HG02642 (cell line): ENCODE data around the gene MS4A5.
A peak's percentile ranks its signal among the peaks of the same experiment; 100 is the strongest.
"Not testable (repeated sequence)": the region's sequence is repeated elsewhere in the genome, so short reads cannot be mapped to it uniquely, and the experiment has no call there.

Experiments used
- ATAC-seq: cut with Tn5 transposase; IDR thresholded peaks from one replicate; pipeline ENCODE4 v1.9.1; 2021; ENCODE audit warnings: mild to moderate bottlenecking; ENCODE audit not compliant: unreplicated experiment, poor library complexity

The MS4A5 gene, protein sequence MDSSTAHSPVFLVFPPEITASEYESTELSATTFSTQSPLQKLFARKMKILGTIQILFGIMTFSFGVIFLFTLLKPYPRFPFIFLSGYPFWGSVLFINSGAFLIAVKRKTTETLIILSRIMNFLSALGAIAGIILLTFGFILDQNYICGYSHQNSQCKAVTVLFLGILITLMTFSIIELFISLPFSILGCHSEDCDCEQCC

GRCh38 chr11:60429272-60429671 lies at the start of gene MS4A5:
Gene MS4A5 (plus strand): TSS chr11:60429572. CDS start chr11:60429675, 103 bp downstream.
- no peak for ATAC-seq

GRCh38 chr11:60389279-60389910 lies 40.0 kb upstream of the MS4A5 start:
- peak; percentile 90 for ATAC-seq

- no peak for ATAC-seq
Measured at GRCh38 chr11:60390419-60390818, 39.0 kb upstream of the MS4A5 start.

GRCh38 chr11:60392361-60392760 lies 37.0 kb upstream of the MS4A5 start:
- ATAC-seq = no peak

- ATAC-seq = no peak
Measured at GRCh38 chr11:60393016-60393415, 36.4 kb upstream of the MS4A5 start.

DNA sequence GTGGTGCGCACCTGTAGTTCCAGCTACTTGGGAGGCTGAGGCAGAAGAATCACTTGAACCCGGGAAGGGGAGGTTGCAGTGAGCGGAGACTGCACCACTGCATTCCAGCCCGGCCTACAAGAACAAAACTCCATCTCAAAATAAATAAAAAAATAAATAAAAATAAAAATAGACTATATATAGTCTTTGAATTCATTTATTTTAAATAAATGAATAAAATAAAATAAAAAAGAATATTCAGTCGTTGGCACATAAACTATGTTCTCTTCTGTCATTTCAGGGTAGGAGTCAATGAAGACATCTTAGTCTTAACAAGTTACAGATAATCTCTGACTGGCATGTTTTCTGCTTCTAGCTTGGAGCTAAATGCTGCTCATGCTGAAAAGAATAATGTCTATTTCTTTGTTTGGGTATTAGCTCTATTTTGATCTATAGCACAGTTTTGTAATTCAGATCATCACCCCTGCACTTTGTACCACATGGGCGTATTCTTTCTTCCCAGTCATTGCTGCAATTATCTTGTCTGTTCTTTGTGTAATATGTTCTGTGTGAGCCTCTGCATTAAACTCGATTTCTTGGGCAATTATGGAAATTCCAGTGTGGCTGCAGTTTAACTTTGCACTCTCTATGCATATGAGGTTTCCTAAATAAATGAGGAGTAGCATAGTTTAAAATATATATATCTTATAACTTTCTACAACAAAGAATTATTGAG lies 34.5 kb upstream of the MS4A5 start:
- ATAC-seq = no peak

GRCh38 chr11:60396382-60396781 lies 33.0 kb upstream of the MS4A5 start, which contains the start of gene MS4A14:
Gene MS4A14 (plus strand): TSS chr11:60396459. CDS start chr11:60396579, 120 bp downstream.
- ATAC-seq = peak; percentile 11

DNA sequence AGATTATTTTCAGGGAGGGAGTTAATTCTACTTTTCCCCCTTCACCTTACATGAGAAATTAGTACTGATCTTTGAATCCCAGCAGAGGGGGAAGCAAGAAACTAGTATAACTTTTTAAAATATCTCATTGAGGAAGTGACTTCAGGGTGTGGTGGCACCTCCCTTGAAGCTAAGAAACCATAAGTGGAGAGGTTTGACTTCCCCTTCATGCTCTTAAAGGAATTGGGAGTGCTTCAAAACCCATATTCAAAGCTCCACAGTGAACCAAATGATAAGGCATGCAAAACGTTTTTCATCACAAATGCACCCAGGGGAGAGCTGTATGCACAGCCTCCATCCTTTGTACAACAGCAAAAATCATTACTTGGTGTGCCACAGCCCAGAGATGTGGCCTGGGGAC lies 32.6 kb upstream of the MS4A5 start:
- ATAC-seq = peak; percentile 82

- no peak for ATAC-seq
Measured at GRCh38 chr11:60420015-60420414, 9.4 kb upstream of the MS4A5 start.

DNA sequence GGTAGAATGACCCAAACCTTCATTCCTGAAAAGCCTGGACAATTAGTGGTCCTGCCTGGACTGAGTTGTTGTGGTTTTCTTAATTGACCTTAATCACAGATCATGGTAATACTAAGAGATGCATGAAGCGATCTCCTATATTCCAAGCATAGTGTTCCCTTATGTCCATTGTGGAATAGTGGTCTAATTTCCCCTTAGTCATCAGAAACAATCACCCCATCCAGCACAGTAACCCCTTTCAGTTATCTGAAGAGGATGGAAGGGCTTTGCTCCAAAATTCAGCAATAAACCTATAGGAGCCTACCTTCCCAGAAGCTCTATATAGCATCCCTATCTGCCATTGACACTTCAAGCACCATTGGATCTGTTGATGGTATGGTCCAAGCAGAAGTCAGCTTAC lies 6.8 kb upstream of the MS4A5 start:
- no peak for ATAC-seq

GRCh38 chr11:60428517-60428916 lies 855 bp upstream of the MS4A5 start:
- ATAC-seq = no peak

DNA sequence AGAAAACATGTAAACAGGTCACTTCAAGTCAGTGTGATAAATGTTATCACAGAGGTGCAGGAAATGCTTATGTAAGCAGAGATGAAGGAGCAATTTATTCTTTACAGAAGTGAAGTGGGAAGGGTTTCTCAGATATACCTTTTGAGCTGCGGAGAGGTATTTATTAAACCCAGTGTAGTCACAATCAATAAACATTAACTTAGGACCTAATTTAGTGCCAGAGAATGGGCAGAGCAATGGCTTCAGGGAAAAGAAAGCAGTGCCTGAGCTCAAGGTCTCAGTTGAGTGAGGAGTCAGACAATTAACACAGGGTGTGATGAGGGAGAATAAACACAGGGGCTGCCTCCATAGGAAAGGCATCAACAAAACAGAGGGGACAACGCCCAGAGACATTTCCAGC lies 1.9 kb downstream of the MS4A5 start:
- ATAC-seq = no peak

DNA sequence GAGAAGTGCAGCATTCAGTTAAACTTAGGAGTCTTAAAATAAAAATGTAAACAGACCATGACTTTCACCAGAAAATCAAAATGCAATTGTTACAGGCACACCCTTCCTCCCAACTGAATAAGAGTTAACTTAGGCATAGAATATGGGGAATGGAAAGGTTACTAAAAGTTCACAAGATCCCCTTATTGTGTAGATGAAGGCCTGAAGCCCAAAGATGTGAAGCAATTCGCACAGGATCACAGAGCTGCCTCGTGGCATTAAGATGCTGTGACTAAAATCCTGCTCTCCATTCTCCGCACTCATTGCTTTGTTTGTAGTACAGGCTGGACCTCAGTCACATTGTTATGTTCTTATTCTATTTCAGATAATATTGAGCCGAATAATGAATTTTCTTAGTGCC lies 4.0 kb downstream of the MS4A5 start:
- ATAC-seq = no peak

GRCh38 chr11:60447070-60447469 lies 17.7 kb downstream of the MS4A5 start:
- no peak for ATAC-seq

- no peak for ATAC-seq
Measured at GRCh38 chr11:60447846-60448245, 18.5 kb downstream of the MS4A5 start.

- ATAC-seq = not testable (repeated sequence)
Measured at GRCh38 chr11:60451185-60451584, 21.8 kb downstream of the MS4A5 start.

- no peak for ATAC-seq
Measured at GRCh38 chr11:60454212-60454611, 24.8 kb downstream of the MS4A5 start.

GRCh38 chr11:60455531-60456042 lies 26.2 kb downstream of the MS4A5 start, which contains the start of gene MS4A1:
Gene MS4A1 (plus strand): TSS chr11:60455847. CDS start chr11:60462375, 6,528 bp downstream.
- peak; percentile 85 for ATAC-seq

DNA sequence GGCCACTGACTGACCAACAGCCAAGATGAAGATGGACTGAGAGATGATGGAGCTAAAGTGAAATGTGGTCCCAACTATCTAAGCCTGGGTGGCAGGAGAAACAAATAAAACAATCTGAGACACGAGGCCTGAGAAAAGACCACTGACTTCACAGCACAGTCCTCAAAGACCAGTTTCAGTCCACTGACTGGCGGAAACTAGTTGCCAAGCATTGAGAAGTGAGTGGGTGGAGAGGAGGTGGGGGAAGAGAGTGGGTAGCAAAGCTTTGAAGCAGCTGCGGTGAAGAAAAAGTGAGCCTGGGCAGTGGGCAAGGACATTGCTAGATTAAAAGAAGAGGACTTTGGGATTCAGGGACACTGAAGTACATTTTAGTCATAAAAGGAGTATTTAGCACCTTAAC lies 28.2 kb downstream of the MS4A5 start:
- peak; percentile 38 for ATAC-seq

DNA sequence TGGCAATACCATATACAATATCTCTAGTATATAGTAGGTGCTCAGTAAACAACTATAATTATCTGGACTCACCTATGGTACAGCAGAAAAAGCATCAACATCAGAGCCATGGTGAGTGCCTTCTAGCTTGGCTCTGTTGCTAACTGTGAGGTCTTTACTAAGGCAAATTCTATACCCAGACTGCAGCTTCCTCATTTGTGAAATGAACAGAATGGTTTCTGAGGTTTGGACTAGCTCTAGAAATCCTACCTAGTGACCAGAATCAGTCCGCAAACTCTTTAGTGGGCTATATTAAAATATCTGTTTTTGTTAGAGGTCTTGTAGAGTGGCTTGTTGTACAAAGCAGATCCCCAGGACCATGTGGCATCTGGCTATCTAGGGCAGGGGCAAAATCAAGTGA lies 30.0 kb downstream of the MS4A5 start:
- ATAC-seq = no peak

DNA sequence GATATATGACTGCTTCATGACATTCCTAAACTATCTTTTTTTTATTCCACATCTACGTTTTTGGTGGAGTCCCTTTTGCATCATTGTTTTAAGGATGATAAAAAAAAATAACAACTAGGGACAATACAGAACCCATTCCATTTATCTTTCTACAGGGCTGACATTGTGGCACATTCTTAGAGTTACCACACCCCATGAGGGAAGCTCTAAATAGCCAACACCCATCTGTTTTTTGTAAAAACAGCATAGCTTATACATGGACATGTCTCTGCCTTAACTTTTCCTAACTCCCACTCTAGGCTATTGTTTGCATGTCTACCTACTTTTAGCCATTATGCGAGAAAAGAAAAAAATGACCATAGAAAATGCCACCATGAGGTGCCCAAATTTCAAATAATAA lies 39.5 kb downstream of the MS4A5 start:
- no peak for ATAC-seq
